ENCODE data around the gene TDP2.

The TDP2 gene

GRCh38 chr6:24660105-24660504 lies 6.6 kb downstream of the TDP2 start:
- no peak for DNase-seq
- peaks cover 14 to 42% (median 16%) of the 10 kb centered on the region in 3 donors for H3K36me3 ChIP-seq
- peaks cover 0 to 18% (median 10%) of the 10 kb centered on the region in 4 donors for H3K4me1 ChIP-seq
- H3K27me3 ChIP-seq, result no peaks in the 10 kb centered on the region
- no peak overlapping the region for H3K27ac ChIP-seq
- no peak for TF ChIP-seq CTCF (IDR thresholded peaks at IDR 0.05)
- intact Hi-C loops (cut with DNase I; ENCODE audit: low total_unique reads), result loop anchor here (10.0 kb wide), 1 partner anchor 55 kb away; the partner anchor contains the start of gene C6orf62
- H3K9me3 ChIP-seq, result no peaks in the 10 kb centered on the region
- H3K4me3 ChIP-seq, result no peak overlapping the region

GRCh38 chr6:24659561-24659960 lies 7.1 kb downstream of the TDP2 start:
- no peak overlapping the region for H3K27ac ChIP-seq
- intact Hi-C loops (cut with DNase I; ENCODE audit: low total_unique reads), result no loop called here

GRCh38 chr6:24658573-24659560 lies 7.8 kb downstream of the TDP2 start:
- H3K36me3 ChIP-seq, result peaks cover 19 to 47% (median 26%) of the 10 kb centered on the region in 3 donors
- H3K9me3 ChIP-seq, result no peaks in the 10 kb centered on the region
- intact Hi-C loops (cut with DNase I; ENCODE audit: low total_unique reads), result no loop called here
- no peak overlapping the region for H3K4me3 ChIP-seq
- peaks cover 0 to 9% (median 3%) of the 10 kb centered on the region in 4 donors for H3K4me1 ChIP-seq
- DNase-seq, result no peak
- no peak for TF ChIP-seq CTCF (IDR thresholded peaks at IDR 0.05)
- no peaks in the 10 kb centered on the region for H3K27me3 ChIP-seq
- H3K27ac ChIP-seq, result no peak overlapping the region

More at GRCh38 chr6:24659561-24659960, 7.1 kb downstream of the TDP2 start:
- no peak overlapping the region for H3K4me3 ChIP-seq
- no peaks in the 10 kb centered on the region for H3K9me3 ChIP-seq
- peaks cover 0 to 13% (median 4%) of the 10 kb centered on the region in 4 donors for H3K4me1 ChIP-seq
- no peak for TF ChIP-seq CTCF (IDR thresholded peaks at IDR 0.05)
- H3K27me3 ChIP-seq, result no peaks in the 10 kb centered on the region
- no peak for DNase-seq
- peaks cover 14 to 42% (median 19%) of the 10 kb centered on the region in 3 donors for H3K36me3 ChIP-seq

GRCh38 chr6:24655215-24655614 lies 11.5 kb downstream of the TDP2 start:
- intact Hi-C loops (cut with DNase I; ENCODE audit: low total_unique reads), result no loop called here
- Histone ChIP-seq H3K9me3 (no peaks in the 10 kb centered on the region), H3K27me3 (no peaks in the 10 kb centered on the region), H3K36me3 (peaks cover 38 to 62% (median 43%) of the 10 kb centered on the region in 3 donors), H3K27ac (no peak overlapping the region), H3K4me1 (no peaks in the 10 kb centered on the region), H3K4me3 (no peak overlapping the region)
- TF ChIP-seq CTCF (IDR thresholded peaks at IDR 0.05), result no peak
- no peak for DNase-seq

- Histone ChIP-seq H3K9me3 (no peaks in the 10 kb centered on the region), H3K4me3 (no peak overlapping the region), H3K27me3 (no peaks in the 10 kb centered on the region), H3K4me1 (peaks cover 0 to 11% (median 3%) of the 10 kb centered on the region in 4 donors), H3K27ac (no peak overlapping the region), H3K36me3 (peaks cover 41 to 49% (median 49%) of the 10 kb centered on the region in 3 donors)
- no peak for DNase-seq
- intact Hi-C loops (cut with DNase I; ENCODE audit: low total_unique reads), result no loop called here
- TF ChIP-seq CTCF (IDR thresholded peaks at IDR 0.05), result no peak
Measured at GRCh38 chr6:24650365-24650764, 16.3 kb downstream of the TDP2 start.
